Gastrocnemius medialis (tissue), 4 donors: ENCODE measurements around the gene BPIFB2.

ENCODE experiments used
- CTCF ChIP-seq, 5 experiments: fragments of 450-650 bp in 3 of 5; fragments of 200-600 bp in 2 of 5; sonication (generic) in 2 of 5; IDR thresholded peaks in 4 of 5; conservative IDR thresholded peaks in 1 of 5; 1 replicate in 4 of 5; 2 replicates in 1 of 5; pipeline ENCODE4 v1.5.1; 2016 to 2019; ENCODE audit warnings: antibody characterized with exemption in 5 of 5, mild to moderate bottlenecking in 3 of 5, moderate library complexity in 3 of 5
- POLR2A ChIP-seq, 2 donors: fragments of 450-650 bp; IDR thresholded peaks; one replicate each; pipeline ENCODE4 v1.6.1; 2017; ENCODE audit warnings: antibody characterized with exemption in 2 of 2, mild to moderate bottlenecking in 2 of 2, moderate library complexity in 2 of 2

GRCh38 chr20:33054381-33054780 is 46.9 kb downstream of the BPIFB2 start:
- TF ChIP-seq POLR2A (IDR thresholded peaks at IDR 0.05) (no peak), CTCF (IDR thresholded peaks at IDR 0.05 in 4 of 5, conservative IDR thresholded peaks at IDR 0.05 in 1 of 5) (no peak)
